Prostate gland (tissue), 2 donors: Measurements from ENCODE around the gene SRP9.

ENCODE experiments used
- POLR2A ChIP-seq: fragments of 450-650 bp; IDR thresholded peaks from one replicate; pipeline ENCODE4 v1.6.1; 2016; ENCODE audit warnings: antibody characterized with exemption, mild to moderate bottlenecking
- POLR2AphosphoS5 ChIP-seq: sonication (generic); formaldehyde crosslinking; IDR thresholded peaks from one replicate; pipeline ENCODE4 v1.6.1; 2017; ENCODE audit warnings: antibody characterized with exemption
- TF ChIP-seq, protein P1 (sequence below), 4 experiments: fragments of 200-600 bp in 2 of 4; fragments of 450-650 bp in 2 of 4; sonication (generic) in 2 of 4; IDR thresholded peaks; 1 replicate in 3 of 4; 2 replicates in 1 of 4; pipeline ENCODE4 v1.5.1; 2016 to 2019; ENCODE audit warnings: antibody characterized with exemption in 4 of 4, mild to moderate bottlenecking in 2 of 4, moderate library complexity in 2 of 4

DNA sequence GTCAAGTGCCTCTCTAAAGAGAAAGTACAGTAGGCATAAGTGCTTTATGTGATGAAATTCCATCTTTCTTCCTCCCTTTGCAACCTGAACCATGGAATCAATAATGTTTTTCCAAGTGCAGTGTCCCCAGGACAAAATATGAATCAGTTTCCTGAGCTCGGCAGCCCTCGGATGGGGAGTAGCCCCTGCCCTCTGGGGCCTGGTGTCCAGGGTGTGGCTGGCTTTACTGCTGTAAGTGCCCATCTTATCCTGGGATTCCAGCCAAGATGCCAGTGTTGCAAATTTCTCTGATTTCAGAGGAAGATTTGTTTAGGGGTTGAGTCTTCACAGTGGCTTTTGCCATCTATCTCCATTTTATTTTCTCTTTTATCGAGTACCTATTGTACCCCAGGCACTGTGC, 40.5 kb upstream of the SRP9 start:
- TF ChIP-seq, protein P1, sequence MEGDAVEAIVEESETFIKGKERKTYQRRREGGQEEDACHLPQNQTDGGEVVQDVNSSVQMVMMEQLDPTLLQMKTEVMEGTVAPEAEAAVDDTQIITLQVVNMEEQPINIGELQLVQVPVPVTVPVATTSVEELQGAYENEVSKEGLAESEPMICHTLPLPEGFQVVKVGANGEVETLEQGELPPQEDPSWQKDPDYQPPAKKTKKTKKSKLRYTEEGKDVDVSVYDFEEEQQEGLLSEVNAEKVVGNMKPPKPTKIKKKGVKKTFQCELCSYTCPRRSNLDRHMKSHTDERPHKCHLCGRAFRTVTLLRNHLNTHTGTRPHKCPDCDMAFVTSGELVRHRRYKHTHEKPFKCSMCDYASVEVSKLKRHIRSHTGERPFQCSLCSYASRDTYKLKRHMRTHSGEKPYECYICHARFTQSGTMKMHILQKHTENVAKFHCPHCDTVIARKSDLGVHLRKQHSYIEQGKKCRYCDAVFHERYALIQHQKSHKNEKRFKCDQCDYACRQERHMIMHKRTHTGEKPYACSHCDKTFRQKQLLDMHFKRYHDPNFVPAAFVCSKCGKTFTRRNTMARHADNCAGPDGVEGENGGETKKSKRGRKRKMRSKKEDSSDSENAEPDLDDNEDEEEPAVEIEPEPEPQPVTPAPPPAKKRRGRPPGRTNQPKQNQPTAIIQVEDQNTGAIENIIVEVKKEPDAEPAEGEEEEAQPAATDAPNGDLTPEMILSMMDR (IDR thresholded peaks at IDR 0.05): no peak
- no peak for TF ChIP-seq POLR2A
- TF ChIP-seq POLR2AphosphoS5: no peak
